ENCODE measurements around the gene F2.
A peak's percentile ranks its signal among the peaks of the same experiment; 100 is the strongest.
"Not testable (repeated sequence)": the region's sequence is repeated elsewhere in the genome, so short reads cannot be mapped to it uniquely, and the experiment has no call there.

F2 gene

GRCh38 chr11:46686886-46687795 is 31.9 kb upstream of the F2 start:
- DNase-seq (no peak), ATAC-seq (no peak)

GRCh38 chr11:46690702-46691101 is 28.3 kb upstream of the F2 start:
- ATAC-seq = no peak
- DNase-seq = no peak

- no peak for ATAC-seq
- no peak for DNase-seq
Measured at GRCh38 chr11:46692450-46692849, 26.6 kb upstream of the F2 start.

GRCh38 chr11:46693597-46694012 is 25.4 kb upstream of the F2 start:
- no peak for DNase-seq
- no peak for ATAC-seq

GRCh38 chr11:46694072-46694471 is 24.9 kb upstream of the F2 start:
- DNase-seq (no peak), ATAC-seq (no peak)

GRCh38 chr11:46694607-46695006 is 24.4 kb upstream of the F2 start:
- ATAC-seq (no peak), DNase-seq (no peak)

- DNase-seq (no peak), ATAC-seq (no peak)
Measured at GRCh38 chr11:46695345-46696211, 23.4 kb upstream of the F2 start.

- DNase-seq (no peak), ATAC-seq (no peak)
Measured at GRCh38 chr11:46696212-46696558, 22.8 kb upstream of the F2 start.

GRCh38 chr11:46697303-46697702 is 21.7 kb upstream of the F2 start:
- ATAC-seq (no peak), DNase-seq (no peak)

- ATAC-seq (no peak), DNase-seq (no peak)
Measured at GRCh38 chr11:46697723-46698122, 21.3 kb upstream of the F2 start.

GRCh38 chr11:46698597-46698996 is 20.4 kb upstream of the F2 start:
- no peak for ATAC-seq
- DNase-seq = no peak

- DNase-seq (peak; percentile 100), ATAC-seq (peak; percentile 92)
Measured at GRCh38 chr11:46700241-46701077, 18.6 kb upstream of the F2 start, which contains the start of the genes ARHGAP1 and ZNF408. Gene ARHGAP1 (minus strand): TSS chr11:46700619. CDS start chr11:46696107, 4,512 bp downstream. Gene ZNF408 (plus strand): TSS chr11:46701031. CDS start chr11:46701048, 17 bp downstream.

- ATAC-seq = no peak
- DNase-seq = peak; percentile 27
Measured at GRCh38 chr11:46701078-46701654, 17.8 kb upstream of the F2 start.

- ATAC-seq = no peak
- no peak for DNase-seq
Measured at GRCh38 chr11:46705070-46705688, 13.8 kb upstream of the F2 start.

- ATAC-seq = no peak
- DNase-seq = no peak
Measured at GRCh38 chr11:46706886-46707285, 12.1 kb upstream of the F2 start.

- not testable (repeated sequence) for ATAC-seq, DNase-seq
Measured at GRCh38 chr11:46709351-46709750, 9.7 kb upstream of the F2 start.

GRCh38 chr11:46710821-46711269 is 8.2 kb upstream of the F2 start:
- no peak for DNase-seq
- ATAC-seq = no peak

- ATAC-seq = no peak
- no peak for DNase-seq
Measured at GRCh38 chr11:46711303-46711702, 7.7 kb upstream of the F2 start.

GRCh38 chr11:46712874-46713576 is 6.0 kb upstream of the F2 start:
- DNase-seq = no peak
- ATAC-seq = no peak

GRCh38 chr11:46717825-46718154 is 1.2 kb upstream of the F2 start:
- not testable (repeated sequence) for DNase-seq, ATAC-seq
